Vagina (tissue), 2 donors: ENCODE results near the gene HSD3B2. TPM values are rescaled to one million over a fixed set of nuclear protein-coding genes. Genes with fewer than 3 reads are reported as not detected.
A peak's percentile ranks its signal among the peaks of the same experiment; 100 is the strongest.

Experiments
- DNase-seq, 2 donors: peaks; one replicate each; pipeline ENCODE4 v3.0.0-alpha.2; 2017; ENCODE audit errors: extremely low spot score in 2 of 2
- H3K27ac ChIP-seq: fragments of 200-600 bp; sonication (generic); one replicate; pipeline ENCODE4 v1.5.1; 2019
- H3K27me3 ChIP-seq: fragments of 200-600 bp; sonication (generic); one replicate; pipeline ENCODE4 v1.5.1; 2019
- H3K36me3 ChIP-seq, 2 donors: fragments of 200-600 bp; sonication (generic); one replicate each; pipeline ENCODE4 v1.5.1; 2017 to 2019
- H3K4me1 ChIP-seq: fragments of 200-600 bp; sonication (generic); one replicate; pipeline ENCODE4 v1.5.1; 2019
- H3K4me3 ChIP-seq, 2 donors: fragments of 200-600 bp; sonication (generic); 1 replicate in 1 of 2; 2 replicates in 1 of 2; pipeline ENCODE4 v1.5.1; 2016 to 2019
- H3K9me3 ChIP-seq: fragments of 200-600 bp; sonication (generic); one replicate; pipeline ENCODE4 v1.5.1; 2019
- POLR2A ChIP-seq, 2 donors: fragments of 450-650 bp; IDR thresholded peaks; one replicate each; pipeline ENCODE4 v1.6.1; 2017; ENCODE audit warnings: antibody characterized with exemption in 2 of 2, mild to moderate bottlenecking in 2 of 2, moderate library complexity in 2 of 2
- POLR2AphosphoS5 ChIP-seq, 2 donors: sonication (generic); formaldehyde crosslinking; IDR thresholded peaks; one replicate each; pipeline ENCODE4 v1.9.0; 2017; ENCODE audit warnings: antibody characterized with exemption in 2 of 2, mild to moderate bottlenecking in 2 of 2, low read depth in 1 of 2; ENCODE audit not compliant: insufficient read depth in 1 of 2
- intact Hi-C: fragments of 100-400 bp; cut with DNase I; formaldehyde crosslinking; loops from one replicate; pipeline ENCODE4 v1.15.1; 2023
- total RNA-seq: library from RNA; depleted of rRNA; stranded (reverse); fragments of >200 nt; gene quantifications from one replicate; pipeline ENCODE4 v1.2.3, GENCODE V29; 2016
- TF ChIP-seq, protein P1 (sequence below), 3 experiments: fragments of 450-650 bp in 2 of 3; fragments of 200-600 bp in 1 of 3; sonication (generic) in 1 of 3; IDR thresholded peaks; one replicate each; pipeline ENCODE4 v1.5.1; 2017 to 2019; ENCODE audit warnings: antibody characterized with exemption in 3 of 3, mild to moderate bottlenecking in 2 of 3, moderate library complexity in 2 of 3

Gene HSD3B2
- total RNA-seq: 10.1 TPM

DNA sequence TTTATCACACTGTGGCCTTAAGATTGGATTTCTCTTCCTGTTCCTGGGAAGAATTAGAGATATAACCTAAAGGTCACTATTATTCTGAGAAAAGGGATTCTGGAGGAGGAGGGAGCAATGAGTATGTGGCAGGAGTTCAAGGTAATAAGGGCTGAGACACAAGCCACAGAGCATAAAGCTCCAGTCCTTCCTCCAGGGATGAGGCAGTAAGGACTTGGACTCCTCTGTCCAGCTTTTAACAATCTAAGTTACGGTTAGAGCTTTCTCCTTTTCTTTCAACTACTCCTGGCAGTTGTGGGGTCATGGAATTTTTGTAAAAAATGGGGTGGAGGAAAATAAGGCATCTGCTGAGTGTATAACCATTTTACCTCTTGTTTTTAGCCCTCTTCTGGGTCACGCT lies at the start of gene HSD3B2:
Gene HSD3B2 (plus strand): TSS at position 201 of the 400 bp plus-strand sequence. CDS start 270 bp downstream, outside the sequence.
- TF ChIP-seq, protein P1, sequence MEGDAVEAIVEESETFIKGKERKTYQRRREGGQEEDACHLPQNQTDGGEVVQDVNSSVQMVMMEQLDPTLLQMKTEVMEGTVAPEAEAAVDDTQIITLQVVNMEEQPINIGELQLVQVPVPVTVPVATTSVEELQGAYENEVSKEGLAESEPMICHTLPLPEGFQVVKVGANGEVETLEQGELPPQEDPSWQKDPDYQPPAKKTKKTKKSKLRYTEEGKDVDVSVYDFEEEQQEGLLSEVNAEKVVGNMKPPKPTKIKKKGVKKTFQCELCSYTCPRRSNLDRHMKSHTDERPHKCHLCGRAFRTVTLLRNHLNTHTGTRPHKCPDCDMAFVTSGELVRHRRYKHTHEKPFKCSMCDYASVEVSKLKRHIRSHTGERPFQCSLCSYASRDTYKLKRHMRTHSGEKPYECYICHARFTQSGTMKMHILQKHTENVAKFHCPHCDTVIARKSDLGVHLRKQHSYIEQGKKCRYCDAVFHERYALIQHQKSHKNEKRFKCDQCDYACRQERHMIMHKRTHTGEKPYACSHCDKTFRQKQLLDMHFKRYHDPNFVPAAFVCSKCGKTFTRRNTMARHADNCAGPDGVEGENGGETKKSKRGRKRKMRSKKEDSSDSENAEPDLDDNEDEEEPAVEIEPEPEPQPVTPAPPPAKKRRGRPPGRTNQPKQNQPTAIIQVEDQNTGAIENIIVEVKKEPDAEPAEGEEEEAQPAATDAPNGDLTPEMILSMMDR (IDR thresholded peaks at IDR 0.05): no peak
- TF ChIP-seq POLR2AphosphoS5 (IDR thresholded peaks at IDR 0.05; ENCODE audit: insufficient read depth in 1 of 2, low read depth in 1 of 2) (no peak), POLR2A (IDR thresholded peaks at IDR 0.05) (no peak)
- Histone ChIP-seq H3K9me3 (no peaks in the 10 kb centered on the region), H3K4me3 (no peak within 1 kb of the TSS), H3K27ac (no peak within 1 kb of the TSS), H3K4me1 (no peaks in the 10 kb centered on the region), H3K27me3 (no peaks in the 10 kb centered on the region), H3K36me3 (no peaks in the 10 kb centered on the region)
- DNase-seq: no peak
- intact Hi-C loops: no loop called here

DNA sequence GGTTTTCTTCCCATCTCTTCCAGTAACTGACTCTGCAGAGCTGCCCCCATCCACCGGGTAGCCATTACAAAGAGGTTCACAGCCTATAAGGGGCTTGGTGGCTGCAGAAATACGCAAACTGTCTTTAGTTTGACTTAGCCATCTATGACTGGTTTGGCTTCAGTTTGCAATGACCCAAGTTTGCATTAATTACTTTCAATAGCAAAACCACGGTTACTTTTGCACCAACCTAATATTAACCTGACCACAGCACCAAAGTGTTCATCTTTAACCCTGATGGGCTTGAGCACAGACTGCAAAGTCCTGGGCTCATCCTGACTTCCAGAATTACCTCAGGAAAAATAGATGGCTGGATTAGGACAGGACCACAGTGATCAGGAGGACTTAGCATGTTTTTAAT lies 48.5 kb upstream of the HSD3B2 start:
- intact Hi-C loops: no loop called here
- Histone ChIP-seq H3K27ac (no peak overlapping the region), H3K4me1 (no peaks in the 10 kb centered on the region), H3K27me3 (no peaks in the 10 kb centered on the region), H3K36me3 (no peaks in the 10 kb centered on the region), H3K9me3 (no peaks in the 10 kb centered on the region), H3K4me3 (no peak overlapping the region)
- TF ChIP-seq, protein P1 (IDR thresholded peaks at IDR 0.05): no peak
- TF ChIP-seq POLR2A (IDR thresholded peaks at IDR 0.05) (no peak), POLR2AphosphoS5 (IDR thresholded peaks at IDR 0.05; ENCODE audit: insufficient read depth in 1 of 2, low read depth in 1 of 2) (no peak)
- no peak for DNase-seq

DNA sequence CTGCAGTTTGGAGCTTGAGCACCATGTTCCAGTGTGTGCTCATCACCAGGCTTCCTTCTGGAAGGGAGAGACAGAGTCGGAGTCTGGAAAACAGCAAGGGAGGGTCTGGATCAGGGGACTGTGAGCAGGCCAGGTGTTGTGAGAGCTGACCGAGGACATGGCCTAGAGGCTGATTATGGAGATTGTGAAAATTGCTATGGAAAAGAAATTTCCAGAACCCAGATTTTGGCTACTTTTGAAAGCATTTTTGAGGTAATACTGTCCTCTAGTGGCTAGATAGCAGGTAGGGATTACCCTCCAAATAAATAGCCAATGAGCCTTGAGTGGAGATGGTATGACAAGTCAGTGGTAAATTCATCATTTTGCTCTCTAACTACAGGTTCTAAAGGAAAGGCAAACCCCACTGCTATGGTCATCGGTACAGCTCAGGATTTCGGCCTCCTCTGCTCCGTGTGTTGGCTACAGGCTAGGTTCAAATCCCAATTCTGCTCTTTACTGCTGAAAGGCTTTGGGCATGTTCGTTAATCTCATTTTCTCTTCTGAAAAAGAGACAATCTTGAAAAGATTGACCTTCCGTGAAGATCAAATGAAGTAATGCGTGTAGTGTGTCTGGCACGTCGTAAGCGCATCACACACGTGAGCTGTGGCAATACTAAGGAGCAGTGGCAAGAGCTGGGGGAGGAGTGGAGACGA lies 47.4 kb upstream of the HSD3B2 start:
- no peaks in the 10 kb centered on the region for H3K9me3 ChIP-seq
- no peaks in the 10 kb centered on the region for H3K4me1 ChIP-seq
- no peak for TF ChIP-seq POLR2A (IDR thresholded peaks at IDR 0.05)
- no peak for TF ChIP-seq POLR2AphosphoS5 (IDR thresholded peaks at IDR 0.05; ENCODE audit: insufficient read depth in 1 of 2, low read depth in 1 of 2)
- TF ChIP-seq, protein P1 (IDR thresholded peaks at IDR 0.05): peak in 2 of 3 experiments; percentile 45 to 58
- H3K27ac ChIP-seq: no peak overlapping the region
- H3K27me3 ChIP-seq: no peaks in the 10 kb centered on the region
- H3K4me3 ChIP-seq: no peak overlapping the region
- no peaks in the 10 kb centered on the region for H3K36me3 ChIP-seq
- intact Hi-C loops: no loop called here
- DNase-seq: peak in 1 of 2 donors; percentile 49

DNA sequence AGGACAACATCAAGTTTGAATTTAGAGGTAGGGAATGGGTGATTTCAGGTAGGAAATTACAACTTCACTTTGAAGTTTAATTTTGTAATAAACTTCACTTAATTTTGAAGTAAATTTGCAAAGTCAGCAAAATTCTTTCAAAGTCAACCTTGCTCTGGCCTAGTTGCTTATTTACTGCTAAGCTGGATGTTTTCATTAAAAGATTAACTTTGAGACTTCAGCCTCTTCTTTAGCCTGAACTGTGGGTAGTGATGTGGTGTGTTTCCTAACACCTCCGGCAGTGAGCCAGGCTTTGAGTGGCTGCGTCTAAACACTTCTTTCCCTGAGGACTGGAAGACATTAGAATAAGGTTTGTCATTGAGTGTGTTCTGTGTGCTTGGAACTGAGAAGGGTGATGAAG lies 46.4 kb upstream of the HSD3B2 start, which contains the start of gene HAO2:
Gene HAO2 (plus strand): TSS at position 232 of the 400 bp plus-strand sequence. CDS start 12,301 bp downstream, outside the sequence.
- no peaks in the 10 kb centered on the region for H3K4me1 ChIP-seq
- DNase-seq: peak in 1 of 2 donors; percentile 25
- H3K27ac ChIP-seq: no peak within 1 kb of the TSS
- intact Hi-C loops: no loop called here
- TF ChIP-seq, protein P1 (IDR thresholded peaks at IDR 0.05): no peak
- no peak for TF ChIP-seq POLR2AphosphoS5 (IDR thresholded peaks at IDR 0.05; ENCODE audit: insufficient read depth in 1 of 2, low read depth in 1 of 2)
- TF ChIP-seq POLR2A (IDR thresholded peaks at IDR 0.05): no peak
- H3K36me3 ChIP-seq: no peaks in the 10 kb centered on the region
- H3K9me3 ChIP-seq: no peaks in the 10 kb centered on the region
- no peaks in the 10 kb centered on the region for H3K27me3 ChIP-seq
- no peak within 1 kb of the TSS for H3K4me3 ChIP-seq

DNA sequence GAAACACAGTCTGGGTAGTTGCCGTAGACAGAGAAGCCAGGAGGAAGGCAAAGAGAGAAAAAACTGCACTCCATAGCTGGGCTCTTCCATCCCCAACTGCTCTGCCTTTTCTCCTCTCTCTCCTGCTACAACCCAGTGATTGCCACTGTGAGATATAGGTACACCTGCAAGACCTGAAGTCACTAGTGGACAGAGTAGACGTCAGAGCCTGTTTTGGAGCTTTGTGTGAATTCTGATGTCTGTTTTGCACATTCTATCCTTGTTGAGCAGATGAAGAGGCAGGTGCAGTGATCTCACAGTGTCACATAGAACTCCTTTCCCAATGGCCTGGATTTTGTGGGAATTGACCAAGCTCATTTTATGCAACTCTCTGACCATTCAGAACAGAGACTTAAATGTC lies 44.2 kb upstream of the HSD3B2 start:
- no peaks in the 10 kb centered on the region for H3K4me1 ChIP-seq
- no peaks in the 10 kb centered on the region for H3K27me3 ChIP-seq
- peak in 1 of 2 donors; percentile 52 for DNase-seq
- H3K9me3 ChIP-seq: no peaks in the 10 kb centered on the region
- H3K4me3 ChIP-seq: no peak overlapping the region
- intact Hi-C loops: no loop called here
- TF ChIP-seq POLR2A (IDR thresholded peaks at IDR 0.05): no peak
- H3K27ac ChIP-seq: no peak overlapping the region
- H3K36me3 ChIP-seq: no peaks in the 10 kb centered on the region
